B cell (primary cell): ENCODE measurements around the gene GORASP2. TPM values are rescaled to one million over a fixed set of nuclear protein-coding genes. Genes with fewer than 3 reads are reported as not detected.

Experiments
- ATAC-seq: fragments of 200-7000 bp; cut with Tn5 transposase; one replicate; pipeline ENCODE4 v1.10.0; 2021; ENCODE audit warnings: low read depth, mild to moderate bottlenecking, moderate number of reproducible peaks, moderate library complexity
- CTCF ChIA-PET: fragments of 350-600 bp; sonication (Branson Sonifier 250); formaldehyde crosslinking; loops from one replicate; lab custom pipeline; 2021; ENCODE audit warnings: antibody characterized with exemption, inconsistent platforms; lab: Charles Lee
- POLR2A ChIA-PET: fragments of 350-600 bp; sonication (Branson Sonifier 250); formaldehyde crosslinking; loops from one replicate; lab custom pipeline; 2021; ENCODE audit warnings: antibody characterized with exemption; lab: Charles Lee
- DNase-seq: peaks from one replicate; pipeline ENCODE4 v3.0.0; 2013
- H2AFZ ChIP-seq: 2 replicates; pipeline ENCODE4 v1.6.1; 2012; ENCODE audit warnings: mild to moderate bottlenecking, low read depth, low read length; ENCODE audit not compliant: insufficient read depth, poor library complexity, severe bottlenecking
- H3K27ac ChIP-seq, 2 donors: 1 replicate in 1 of 2; 2 replicates in 1 of 2; pipeline ENCODE4 v1.5.1; 2012 to 2013; ENCODE audit warnings: low read length in 2 of 2, mild to moderate bottlenecking in 2 of 2, moderate library complexity in 1 of 2
- H3K27me3 ChIP-seq, 4 experiments: fragments of 200-600 bp in 1 of 4; sonication (generic) in 1 of 4; replicated peaks in 1 of 4; 1 replicate in 2 of 4; 2 replicates in 2 of 4; pipeline versions ENCODE4 v1.6.1 to v1.7.0; 2013 to 2016; ENCODE audit warnings: low read length in 3 of 4, mild to moderate bottlenecking in 2 of 4, mixed read lengths in 1 of 4, moderate library complexity in 1 of 4; ENCODE audit not compliant: insufficient read depth in 4 of 4, control insufficient read depth in 3 of 4; ENCODE audit errors: control extremely low read depth in 1 of 4
- H3K36me3 ChIP-seq, 2 experiments: replicated peaks in 1 of 2; 1 replicate in 1 of 2; 2 replicates in 1 of 2; pipeline versions ENCODE4 v1.6.1 to v1.7.1; 2013; ENCODE audit warnings: low read length in 1 of 2; ENCODE audit not compliant: insufficient read depth in 2 of 2, control insufficient read depth in 1 of 2; ENCODE audit errors: control extremely low read depth in 1 of 2, extremely low read depth in 1 of 2
- H3K4me1 ChIP-seq, 2 donors: fragments of 200-600 bp in 1 of 2; sonication (generic) in 1 of 2; 1 replicate in 1 of 2; 2 replicates in 1 of 2; pipeline versions ENCODE4 v1.5.1 to v1.6.1; 2013 to 2017; ENCODE audit warnings: low read length in 2 of 2; ENCODE audit not compliant: control insufficient read depth in 2 of 2, insufficient read depth in 2 of 2
- H3K4me2 ChIP-seq: replicated peaks from 2 replicates; pipeline ENCODE3; 2012; ENCODE audit warnings: mild to moderate bottlenecking, low read depth, low read length; ENCODE audit not compliant: poor library complexity, severe bottlenecking
- H3K4me3 ChIP-seq, 5 experiments: fragments of 200-600 bp in 1 of 5; sonication (generic) in 1 of 5; 1 replicate in 3 of 5; 2 replicates in 2 of 5; pipeline versions ENCODE4 v1.5.1 to v1.7.0; 2011 to 2016; ENCODE audit warnings: low read length in 4 of 5, mild to moderate bottlenecking in 4 of 5, low read depth in 2 of 5, control low read depth in 1 of 5, moderate library complexity in 1 of 5; ENCODE audit not compliant: insufficient read depth in 1 of 5; ENCODE audit errors: control extremely low read depth in 1 of 5, extremely low read depth in 1 of 5
- H3K79me2 ChIP-seq: fragments of 200-600 bp; sonication (generic); one replicate; pipeline ENCODE4 v1.6.0; 2016; ENCODE audit warnings: low read length; ENCODE audit not compliant: control insufficient read depth, insufficient read depth
- H3K9ac ChIP-seq: fragments of 200-600 bp; sonication (generic); 2 replicates; pipeline ENCODE4 v1.6.1; 2017; ENCODE audit warnings: mild to moderate bottlenecking, low read length, moderate library complexity
- H3K9me3 ChIP-seq, 3 donors: one replicate each; pipeline versions ENCODE4 v1.6.1 to v1.7.1; 2013; ENCODE audit warnings: low read length in 2 of 3; ENCODE audit not compliant: control insufficient read depth in 2 of 3, insufficient read depth in 1 of 3; ENCODE audit errors: control extremely low read depth in 1 of 3
- H4K20me1 ChIP-seq: 2 replicates; pipeline ENCODE4 v1.6.0; 2012; ENCODE audit warnings: mild to moderate bottlenecking, low read length; ENCODE audit not compliant: insufficient read depth, control insufficient read depth, poor library complexity, severe bottlenecking
- H3K27ac Mint-ChIP-seq: one replicate; pipeline ENCODE4 v1.8.0; 2021; ENCODE audit warnings: mixed read lengths
- H3K27me3 Mint-ChIP-seq: one replicate; pipeline ENCODE4 v1.8.0; 2021; ENCODE audit warnings: mixed read lengths
- H3K4me1 Mint-ChIP-seq: one replicate; pipeline ENCODE4 v1.8.0; 2021; ENCODE audit warnings: mixed read lengths
- H3K4me3 Mint-ChIP-seq: one replicate; pipeline ENCODE4 v1.8.0; 2021; ENCODE audit warnings: mixed read lengths
- H3K9me3 Mint-ChIP-seq: one replicate; pipeline ENCODE4 v1.8.0; 2022; ENCODE audit warnings: mixed read lengths; ENCODE audit not compliant: insufficient read depth
- EZH2 ChIP-seq: IDR thresholded peaks from 2 replicates; pipeline ENCODE4 v1.6.1; 2012; ENCODE audit warnings: borderline replicate concordance, low read depth, mild to moderate bottlenecking, moderate library complexity, low read length; ENCODE audit not compliant: insufficient read depth, poor library complexity, severe bottlenecking
- WGBS: methylation state at CpG from one replicate; pipeline ENCODE4 v1.1.5; 2013; ENCODE audit warnings: missing lambda C conversion rate; ENCODE audit not compliant: insufficient coverage; 5-methylcytosine and 5-hydroxymethylcytosine counted together
- intact Hi-C: fragments of 100-400 bp; cut with micrococcal nuclease; formaldehyde crosslinking; loops from one replicate; pipeline ENCODE4 v1.10.0; 2022
- polyA plus RNA-seq: library from polyadenylated mRNA; depleted of rRNA; stranded (reverse); fragments of >200 nt; gene quantifications from 2 replicates; pipeline ENCODE4 v1.2.3, GENCODE V29; 2012
- total RNA-seq, 2 donors: library from RNA; stranded (reverse); fragments of 120-200 nt in 1 of 2; gene quantifications; 1 replicate in 1 of 2; 2 replicates in 1 of 2; pipeline versions ENCODE4 v1.2.3 to v1.2.4, GENCODE V29; 2013 to 2022
- TF ChIP-seq, protein P1 (sequence below): fragments of 200-600 bp; IDR thresholded peaks from one replicate; pipeline ENCODE4 v1.8.0; 2022; ENCODE audit warnings: antibody characterized with exemption, mild to moderate bottlenecking

GORASP2 gene
- total and polyA plus RNA-seq, 2 donors (not counting 1 experiment from before 2014, with no cell fraction given): 40.5 to 50.5 TPM

- Histone ChIP-seq H3K27me3 (no peaks in the 10 kb centered on the region), H3K4me2 (no peak overlapping the region), H3K9me3 (peaks cover 0 to 1% (median 0%) of the 10 kb centered on the region in 3 donors), H3K4me3 (no peak overlapping the region), H3K27ac (no peak overlapping the region), H3K79me2 (peaks cover 88% of the 10 kb centered on the region), H4K20me1 (peaks cover 65% of the 10 kb centered on the region), H3K9ac (no peak overlapping the region), H2AFZ (no peak overlapping the region), H3K36me3 (peaks cover 3 to 4% of the 10 kb centered on the region in 2 experiments), H3K4me1 (peaks cover 0 to 11% of the 10 kb centered on the region in 2 donors)
- ChIA-PET CTCF (no interaction called here), POLR2A (no interaction called here)
- intact Hi-C loops: no loop called here
- Mint-ChIP-seq H3K27me3 (no peaks in the 10 kb centered on the region), H3K9me3 (no peaks in the 10 kb centered on the region), H3K27ac (no peak overlapping the region), H3K4me1 (peaks cover 45% of the 10 kb centered on the region), H3K4me3 (no peak overlapping the region)
- ATAC-seq (no peak), DNase-seq (no peak)
- 79% methylated on average over 5 of the region's 6 CpGs for WGBS
- TF ChIP-seq EZH2: no peak
- TF ChIP-seq, protein P1, sequence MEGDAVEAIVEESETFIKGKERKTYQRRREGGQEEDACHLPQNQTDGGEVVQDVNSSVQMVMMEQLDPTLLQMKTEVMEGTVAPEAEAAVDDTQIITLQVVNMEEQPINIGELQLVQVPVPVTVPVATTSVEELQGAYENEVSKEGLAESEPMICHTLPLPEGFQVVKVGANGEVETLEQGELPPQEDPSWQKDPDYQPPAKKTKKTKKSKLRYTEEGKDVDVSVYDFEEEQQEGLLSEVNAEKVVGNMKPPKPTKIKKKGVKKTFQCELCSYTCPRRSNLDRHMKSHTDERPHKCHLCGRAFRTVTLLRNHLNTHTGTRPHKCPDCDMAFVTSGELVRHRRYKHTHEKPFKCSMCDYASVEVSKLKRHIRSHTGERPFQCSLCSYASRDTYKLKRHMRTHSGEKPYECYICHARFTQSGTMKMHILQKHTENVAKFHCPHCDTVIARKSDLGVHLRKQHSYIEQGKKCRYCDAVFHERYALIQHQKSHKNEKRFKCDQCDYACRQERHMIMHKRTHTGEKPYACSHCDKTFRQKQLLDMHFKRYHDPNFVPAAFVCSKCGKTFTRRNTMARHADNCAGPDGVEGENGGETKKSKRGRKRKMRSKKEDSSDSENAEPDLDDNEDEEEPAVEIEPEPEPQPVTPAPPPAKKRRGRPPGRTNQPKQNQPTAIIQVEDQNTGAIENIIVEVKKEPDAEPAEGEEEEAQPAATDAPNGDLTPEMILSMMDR: no peak
These were observed 14.5 kb downstream of the GORASP2 start for GRCh38 chr2:170943596-170943995.

DNA sequence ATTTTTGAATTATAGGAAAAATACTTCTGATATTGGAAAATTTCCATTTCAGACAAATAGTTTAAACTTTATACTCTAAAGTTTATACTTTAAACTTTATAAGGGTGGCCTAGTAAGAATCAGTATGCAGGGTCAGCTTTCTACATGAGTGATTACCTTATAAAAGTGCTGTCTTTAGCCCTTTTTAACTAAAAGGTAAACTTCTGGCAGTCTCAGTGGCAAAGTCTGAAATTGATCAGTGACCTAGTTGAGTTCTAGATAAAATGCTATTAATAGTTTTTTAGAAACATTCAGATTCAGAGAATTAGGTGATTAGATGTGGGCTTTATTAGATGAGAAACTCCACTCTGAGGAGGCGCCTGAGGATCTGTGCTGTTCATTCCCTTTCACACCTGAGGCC lies 15.5 kb downstream of the GORASP2 start:
- H3K4me3 Mint-ChIP-seq: no peak overlapping the region
- no peak overlapping the region for H3K4me3 ChIP-seq

More for the DNA sequence above, 15.5 kb downstream of the GORASP2 start:
- Mint-ChIP-seq H3K27ac (no peak overlapping the region), H3K9me3 (no peaks in the 10 kb centered on the region), H3K4me1 (peaks cover 42% of the 10 kb centered on the region), H3K27me3 (no peaks in the 10 kb centered on the region)
- peaks cover 0 to 1% (median 0%) of the 10 kb centered on the region in 3 donors for H3K9me3 ChIP-seq
- H2AFZ ChIP-seq: no peak overlapping the region
- intact Hi-C loops: no loop called here
- ChIA-PET POLR2A (no interaction called here), CTCF (no interaction called here)
- H3K79me2 ChIP-seq: peaks cover 78% of the 10 kb centered on the region
- no peak overlapping the region for H3K4me2 ChIP-seq
- H4K20me1 ChIP-seq: peaks cover 65% of the 10 kb centered on the region
- WGBS: no CpG with 5 or more reads among the region's 1 CpG
- TF ChIP-seq, protein P1: no peak
- DNase-seq (no peak), ATAC-seq (no peak)
- no peak overlapping the region for H3K27ac ChIP-seq
- peaks cover 4 to 8% of the 10 kb centered on the region in 2 experiments for H3K36me3 ChIP-seq
- H3K9ac ChIP-seq: no peak overlapping the region
- H3K4me1 ChIP-seq: peaks cover 0 to 11% of the 10 kb centered on the region in 2 donors
- no peaks in the 10 kb centered on the region for H3K27me3 ChIP-seq
